A549 (cell line): ENCODE results near the gene NGFR. TPM values are rescaled to one million over a fixed set of nuclear protein-coding genes. Genes with fewer than 3 reads are reported as not detected.

Source experiments
- ATAC-seq, 2 experiments: fragments of 200-7000 bp in 1 of 2; fragments of >200 bp in 1 of 2; cut with Nextera tagmentation in 1 of 2; cut with Tn5 transposase in 1 of 2; 3 replicates each; pipeline versions ENCODE4 v1.8.0 to v1.9.1; 2018 to 2020; ENCODE audit warnings: mild to moderate bottlenecking in 1 of 2, moderate library complexity in 1 of 2
- CTCF ChIA-PET: fragments of 300-600 bp; sonication (Branson Sonifier 250); formaldehyde crosslinking; extraction: SDS; loops from one replicate; lab custom pipeline; 2021; ENCODE audit warnings: antibody characterized with exemption, inconsistent platforms; lab: Yijun Ruan, JAX
- POLR2A ChIA-PET: fragments of 350-600 bp; formaldehyde crosslinking; extraction: SDS; loops from one replicate; lab custom pipeline; 2021; ENCODE audit warnings: antibody characterized with exemption, inconsistent platforms; lab: Yijun Ruan, JAX
- DNase-seq, 2 experiments: peaks; one replicate each; pipeline versions ENCODE4 v3.0.0 to v3.0.0-alpha.2; 2011 to 2016; ENCODE audit warnings: low read depth in 1 of 2, low spot score in 1 of 2
- FAIRE-seq: peaks from 2 replicates; lab custom pipeline; 2011; peaks lifted over from hg19 to GRCh38; lab: Jason Lieb, UNC
- H3K27ac ChIP-seq, 2 experiments: fragments of >200 bp; sonication (Bioruptor Twin); formaldehyde crosslinking; 3 replicates each; pipeline ENCODE4 v1.5.1; 2016 to 2017
- H3K4me1 ChIP-seq: fragments of >200 bp; sonication (Bioruptor Twin); formaldehyde crosslinking; 3 replicates; pipeline ENCODE4 v1.6.1; 2016
- H3K4me2 ChIP-seq: fragments of >200 bp; sonication (Bioruptor Twin); formaldehyde crosslinking; 3 replicates; pipeline ENCODE4 v1.6.1; 2016
- H3K4me3 ChIP-seq: fragments of >200 bp; sonication (Bioruptor Twin); formaldehyde crosslinking; 3 replicates; pipeline ENCODE4 v1.5.1; 2016
- H3K9me3 ChIP-seq: fragments of >200 bp; sonication (Bioruptor Twin); formaldehyde crosslinking; 3 replicates; pipeline ENCODE4 v1.6.1; 2016
- CBX8 ChIP-seq: fragments of 200-600 bp; sonication (generic); IDR thresholded peaks from 2 replicates; pipeline ENCODE4 v1.6.1; 2016
- CEBPB ChIP-seq, 2 experiments: fragments of >200 bp in 1 of 2; sonication (Bioruptor Twin) in 1 of 2; formaldehyde crosslinking in 1 of 2; IDR thresholded peaks; 2 replicates each; pipeline ENCODE4 v1.6.1; 2012 to 2016
- CHD4 ChIP-seq: fragments of 200-600 bp; sonication (generic); IDR thresholded peaks from 2 replicates; pipeline ENCODE4 v1.6.1; 2016; ENCODE audit warnings: antibody characterized with exemption, mild to moderate bottlenecking, borderline replicate concordance
- ESRRA ChIP-seq: fragments of 150-350 bp; IDR thresholded peaks from 2 replicates; pipeline ENCODE4 v1.6.1; 2014; ENCODE audit warnings: mild to moderate bottlenecking, low read length, borderline replicate concordance
- FOXS1 ChIP-seq: fragments of 250-450 bp; sonication (Bioruptor Pico); IDR thresholded peaks from 2 replicates; pipeline ENCODE4 v1.5.0; 2020; ENCODE audit warnings: mild to moderate bottlenecking, moderate library complexity
- HDAC2 ChIP-seq: fragments of 200-600 bp; sonication (generic); IDR thresholded peaks from 2 replicates; pipeline ENCODE4 v1.6.1; 2016
- HOXB5 ChIP-seq: fragments of 250-450 bp; sonication (Bioruptor Pico); IDR thresholded peaks from 2 replicates; pipeline ENCODE4 v1.5.0; 2020; ENCODE audit warnings: mild to moderate bottlenecking, moderate library complexity
- JUN ChIP-seq, 2 experiments: fragments of >200 bp; sonication (Bioruptor Twin); formaldehyde crosslinking; IDR thresholded peaks; 2 replicates in 1 of 2; 3 replicates in 1 of 2; pipeline ENCODE4 v1.6.1; 2016 to 2017
- JUNB ChIP-seq: fragments of >200 bp; sonication (Bioruptor Twin); formaldehyde crosslinking; IDR thresholded peaks from 2 replicates; pipeline ENCODE4 v1.6.1; 2016
- KDM5A ChIP-seq: fragments of 200-600 bp; sonication (generic); IDR thresholded peaks from 2 replicates; pipeline ENCODE4 v1.6.1; 2016; ENCODE audit warnings: antibody characterized with exemption, mild to moderate bottlenecking
- NFE2L2 ChIP-seq: fragments of 150-350 bp; conservative IDR thresholded peaks from 2 replicates; pipeline ENCODE4 v1.6.1; 2014; ENCODE audit warnings: low read length
- NR3C1 ChIP-seq: fragments of >200 bp; sonication (Bioruptor Twin); formaldehyde crosslinking; IDR thresholded peaks from 3 replicates; pipeline ENCODE4 v1.6.1; 2017
- PHF8 ChIP-seq: fragments of 200-600 bp; sonication (generic); IDR thresholded peaks from 2 replicates; pipeline ENCODE4 v1.6.1; 2016; ENCODE audit warnings: low read depth, mild to moderate bottlenecking, antibody characterized with exemption, moderate library complexity, borderline replicate concordance
- POLR2A ChIP-seq: IDR thresholded peaks from 2 replicates; pipeline ENCODE4 v1.6.1; 2012; ENCODE audit warnings: mild to moderate bottlenecking, low read length
- RFX5 ChIP-seq: fragments of 450-650 bp; IDR thresholded peaks from 2 replicates; pipeline ENCODE4 v1.7.1; 2014; ENCODE audit warnings: antibody characterized with exemption, mild to moderate bottlenecking, moderate library complexity
- RNF2 ChIP-seq: fragments of 200-600 bp; sonication (generic); IDR thresholded peaks from 2 replicates; pipeline ENCODE4 v1.6.1; 2016; ENCODE audit warnings: low read depth, mild to moderate bottlenecking, antibody characterized with exemption, moderate library complexity, borderline replicate concordance
- SMC3 ChIP-seq: fragments of >200 bp; sonication (Bioruptor Twin); formaldehyde crosslinking; IDR thresholded peaks from 3 replicates; pipeline ENCODE4 v1.6.1; 2018; ENCODE audit warnings: inconsistent platforms
- TFCP2L1 ChIP-seq: fragments of 250-450 bp; sonication (Bioruptor Pico); IDR thresholded peaks from 2 replicates; pipeline ENCODE4 v1.5.0; 2021; ENCODE audit warnings: mild to moderate bottlenecking
- ZC3H11A ChIP-seq: fragments of 450-650 bp; IDR thresholded peaks from 2 replicates; pipeline ENCODE4 v1.6.1; 2014; ENCODE audit warnings: antibody characterized with exemption, mild to moderate bottlenecking
- WGBS: methylation state at CpG from one replicate; pipeline ENCODE4 v1.1.6; 2017; ENCODE audit errors: missing lambda C conversion rate; 5-methylcytosine and 5-hydroxymethylcytosine counted together
- polyA plus RNA-seq, 4 experiments: library from polyadenylated mRNA; depleted of rRNA in 3 of 4; stranded (reverse); fragments of >200 nt; fragmentation: RNase III in 1 of 4; extraction: RNeasy Plus Mini Kit Qiagen cat#74134 plus additional on column Dnase treatment in 1 of 4; gene quantifications; 2 replicates in 3 of 4; 3 replicates in 1 of 4; pipeline ENCODE4 v1.2.3, GENCODE V29; 2011 to 2017
- TF ChIP-seq, protein P1 (sequence below): fragments of 200-600 bp; sonication (generic); IDR thresholded peaks from 2 replicates; pipeline ENCODE4 v1.6.1; 2016; ENCODE audit warnings: antibody characterized with exemption, mild to moderate bottlenecking, moderate library complexity
- TF ChIP-seq, protein P2 (sequence below): fragments of >200 bp; sonication (Bioruptor Twin); formaldehyde crosslinking; IDR thresholded peaks from 3 replicates; pipeline ENCODE4 v1.5.1; 2016
- TF ChIP-seq, protein P3 (sequence below): fragments of 450-650 bp; IDR thresholded peaks from 2 replicates; pipeline ENCODE4 v1.6.1; 2014; ENCODE audit warnings: antibody characterized with exemption
- TF ChIP-seq, protein P4 (sequence below): fragments of 250-450 bp; sonication (Bioruptor Pico); IDR thresholded peaks from 2 replicates; pipeline ENCODE4 v1.5.0; 2021; ENCODE audit warnings: mild to moderate bottlenecking, moderate library complexity, borderline replicate concordance
- TF ChIP-seq, protein P5 (sequence below): IDR thresholded peaks from 2 replicates; pipeline ENCODE4 v1.6.1; 2012; ENCODE audit warnings: low read depth, borderline replicate concordance

NGFR gene
- polyA plus RNA-seq, 2 of the 4 experiments (the other 2 are of a cell fraction): 0.13 to 0.18 TPM

DNA sequence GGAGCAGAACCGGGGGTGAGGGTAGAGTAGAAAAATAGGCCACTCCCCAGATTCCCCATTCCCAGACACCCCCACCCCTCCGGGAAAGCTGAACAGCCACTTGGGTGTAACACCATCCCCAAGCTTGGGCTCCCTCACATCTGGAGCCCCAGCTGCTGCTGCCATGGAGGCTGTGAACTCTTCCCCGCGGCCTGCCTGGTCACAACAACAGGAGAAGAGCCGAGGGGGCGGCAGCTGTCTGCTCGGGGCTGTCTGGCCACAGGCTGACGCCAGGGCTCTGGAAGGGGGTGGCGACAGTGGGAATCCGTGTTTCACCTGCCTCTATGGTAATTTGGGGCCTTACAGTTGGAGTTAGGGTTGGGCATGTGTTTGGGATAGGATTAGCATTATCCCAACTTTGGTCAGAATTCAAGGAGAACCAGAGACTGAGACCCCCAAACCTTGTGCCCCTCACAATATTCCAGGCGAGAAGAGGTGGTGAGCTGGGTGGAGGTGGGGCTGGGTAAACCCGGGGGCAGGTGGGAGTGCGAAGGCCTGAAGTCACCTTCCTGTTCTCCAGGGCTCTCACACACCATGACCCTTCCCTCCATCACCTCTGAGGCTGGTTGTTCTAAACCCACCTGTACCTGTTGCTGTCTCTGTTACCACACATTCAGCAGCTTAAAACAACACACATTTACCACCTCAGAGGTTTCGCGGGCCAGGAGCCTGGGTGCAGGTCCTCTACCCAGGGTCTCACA lies 50.9 kb downstream of the NGFR start:
- ChIA-PET CTCF (interaction anchor here (0.9 to 16.9 kb wide), 11 partner anchors 10 to 452 kb away, joined by 3 to 317 read pairs (median 6); no protein-coding TSS in a partner anchor), POLR2A (no interaction called here)
- no peak for TF ChIP-seq HOXB5
- TF ChIP-seq KDM5A: no peak
- TF ChIP-seq HDAC2: no peak
- TF ChIP-seq, protein P1, sequence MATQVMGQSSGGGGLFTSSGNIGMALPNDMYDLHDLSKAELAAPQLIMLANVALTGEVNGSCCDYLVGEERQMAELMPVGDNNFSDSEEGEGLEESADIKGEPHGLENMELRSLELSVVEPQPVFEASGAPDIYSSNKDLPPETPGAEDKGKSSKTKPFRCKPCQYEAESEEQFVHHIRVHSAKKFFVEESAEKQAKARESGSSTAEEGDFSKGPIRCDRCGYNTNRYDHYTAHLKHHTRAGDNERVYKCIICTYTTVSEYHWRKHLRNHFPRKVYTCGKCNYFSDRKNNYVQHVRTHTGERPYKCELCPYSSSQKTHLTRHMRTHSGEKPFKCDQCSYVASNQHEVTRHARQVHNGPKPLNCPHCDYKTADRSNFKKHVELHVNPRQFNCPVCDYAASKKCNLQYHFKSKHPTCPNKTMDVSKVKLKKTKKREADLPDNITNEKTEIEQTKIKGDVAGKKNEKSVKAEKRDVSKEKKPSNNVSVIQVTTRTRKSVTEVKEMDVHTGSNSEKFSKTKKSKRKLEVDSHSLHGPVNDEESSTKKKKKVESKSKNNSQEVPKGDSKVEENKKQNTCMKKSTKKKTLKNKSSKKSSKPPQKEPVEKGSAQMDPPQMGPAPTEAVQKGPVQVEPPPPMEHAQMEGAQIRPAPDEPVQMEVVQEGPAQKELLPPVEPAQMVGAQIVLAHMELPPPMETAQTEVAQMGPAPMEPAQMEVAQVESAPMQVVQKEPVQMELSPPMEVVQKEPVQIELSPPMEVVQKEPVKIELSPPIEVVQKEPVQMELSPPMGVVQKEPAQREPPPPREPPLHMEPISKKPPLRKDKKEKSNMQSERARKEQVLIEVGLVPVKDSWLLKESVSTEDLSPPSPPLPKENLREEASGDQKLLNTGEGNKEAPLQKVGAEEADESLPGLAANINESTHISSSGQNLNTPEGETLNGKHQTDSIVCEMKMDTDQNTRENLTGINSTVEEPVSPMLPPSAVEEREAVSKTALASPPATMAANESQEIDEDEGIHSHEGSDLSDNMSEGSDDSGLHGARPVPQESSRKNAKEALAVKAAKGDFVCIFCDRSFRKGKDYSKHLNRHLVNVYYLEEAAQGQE: no peak
- TF ChIP-seq TFCP2L1: no peak
- TF ChIP-seq, protein P2, sequence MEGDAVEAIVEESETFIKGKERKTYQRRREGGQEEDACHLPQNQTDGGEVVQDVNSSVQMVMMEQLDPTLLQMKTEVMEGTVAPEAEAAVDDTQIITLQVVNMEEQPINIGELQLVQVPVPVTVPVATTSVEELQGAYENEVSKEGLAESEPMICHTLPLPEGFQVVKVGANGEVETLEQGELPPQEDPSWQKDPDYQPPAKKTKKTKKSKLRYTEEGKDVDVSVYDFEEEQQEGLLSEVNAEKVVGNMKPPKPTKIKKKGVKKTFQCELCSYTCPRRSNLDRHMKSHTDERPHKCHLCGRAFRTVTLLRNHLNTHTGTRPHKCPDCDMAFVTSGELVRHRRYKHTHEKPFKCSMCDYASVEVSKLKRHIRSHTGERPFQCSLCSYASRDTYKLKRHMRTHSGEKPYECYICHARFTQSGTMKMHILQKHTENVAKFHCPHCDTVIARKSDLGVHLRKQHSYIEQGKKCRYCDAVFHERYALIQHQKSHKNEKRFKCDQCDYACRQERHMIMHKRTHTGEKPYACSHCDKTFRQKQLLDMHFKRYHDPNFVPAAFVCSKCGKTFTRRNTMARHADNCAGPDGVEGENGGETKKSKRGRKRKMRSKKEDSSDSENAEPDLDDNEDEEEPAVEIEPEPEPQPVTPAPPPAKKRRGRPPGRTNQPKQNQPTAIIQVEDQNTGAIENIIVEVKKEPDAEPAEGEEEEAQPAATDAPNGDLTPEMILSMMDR: no peak
- TF ChIP-seq, protein P3, sequence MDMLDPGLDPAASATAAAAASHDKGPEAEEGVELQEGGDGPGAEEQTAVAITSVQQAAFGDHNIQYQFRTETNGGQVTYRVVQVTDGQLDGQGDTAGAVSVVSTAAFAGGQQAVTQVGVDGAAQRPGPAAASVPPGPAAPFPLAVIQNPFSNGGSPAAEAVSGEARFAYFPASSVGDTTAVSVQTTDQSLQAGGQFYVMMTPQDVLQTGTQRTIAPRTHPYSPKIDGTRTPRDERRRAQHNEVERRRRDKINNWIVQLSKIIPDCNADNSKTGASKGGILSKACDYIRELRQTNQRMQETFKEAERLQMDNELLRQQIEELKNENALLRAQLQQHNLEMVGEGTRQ: no peak
- no peak for TF ChIP-seq CEBPB (IDR thresholded peaks at IDR 0.05)
- no peak for TF ChIP-seq ZC3H11A
- Histone ChIP-seq H3K27ac (no peak overlapping the region), H3K4me2 (no peak overlapping the region), H3K9me3 (no peaks in the 10 kb centered on the region), H3K4me1 (no peaks in the 10 kb centered on the region), H3K4me3 (no peak overlapping the region)
- DNase-seq (no peak), ATAC-seq (no peak), FAIRE-seq (no peak)
- WGBS: 64% methylated on average over 15 of the region's 15 CpGs

DNA sequence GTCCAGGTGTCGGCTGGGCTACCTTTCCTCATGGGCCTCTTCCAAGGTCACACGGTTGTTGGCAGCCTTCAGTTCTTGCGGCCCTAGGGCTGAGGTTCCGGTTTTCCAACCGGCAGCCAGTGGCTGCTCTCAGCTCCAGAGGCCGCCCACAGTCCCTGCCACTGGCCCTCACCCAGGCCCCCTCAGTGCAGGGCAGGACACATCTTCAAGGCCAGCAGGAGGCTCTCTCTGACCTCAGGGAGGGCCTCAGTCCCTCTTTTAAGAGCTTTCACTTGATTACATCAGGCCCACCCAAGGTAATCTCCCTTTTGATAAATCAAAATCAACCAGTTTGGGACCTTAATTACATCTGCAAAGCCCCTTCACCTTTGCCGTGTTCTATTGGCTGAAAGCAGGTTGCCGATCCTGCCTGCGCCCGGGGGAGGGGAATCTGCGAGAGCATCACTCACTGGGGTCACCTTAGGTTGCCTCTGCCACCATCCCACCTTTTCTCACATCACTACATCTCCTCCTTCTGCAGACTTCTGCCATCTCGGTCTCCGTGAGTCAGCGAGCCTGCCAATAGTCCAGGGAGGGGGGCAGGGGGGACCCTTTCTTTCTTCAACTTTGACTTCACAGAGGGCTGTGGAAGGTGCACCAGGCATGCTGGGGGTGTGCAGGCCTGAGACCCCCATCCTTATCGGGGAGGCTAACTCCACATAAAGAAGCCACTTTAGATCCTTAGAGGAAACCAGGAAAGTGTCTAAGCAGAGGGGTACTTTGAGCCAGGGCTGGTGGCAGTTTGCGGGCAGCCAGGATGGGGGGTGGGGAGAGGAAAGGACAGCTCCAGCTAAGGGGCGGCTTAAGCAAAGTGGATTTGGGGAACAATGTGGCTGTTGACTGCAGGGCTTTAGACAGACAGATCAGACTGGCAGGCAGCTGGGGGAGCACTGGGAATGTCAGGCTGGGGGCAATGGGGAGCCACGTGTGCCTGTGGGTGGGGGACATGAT lies 51.7 kb downstream of the NGFR start:
- Histone ChIP-seq H3K9me3 (no peaks in the 10 kb centered on the region), H3K4me3 (no peak overlapping the region), H3K4me1 (no peaks in the 10 kb centered on the region), H3K4me2 (no peak overlapping the region), H3K27ac (no peak overlapping the region)
- ATAC-seq (no peak), FAIRE-seq (no peak), DNase-seq (no peak)
- CTCF ChIA-PET: interaction anchor here (0.9 to 16.9 kb wide), 11 partner anchors 9 to 451 kb away, joined by 3 to 317 read pairs (median 7); partner anchors contain the start of gene NXPH3
- WGBS: 77% methylated on average over 18 of the region's 18 CpGs
- POLR2A ChIA-PET: no interaction called here
- TF ChIP-seq ESRRA (no peak), POLR2A (no peak), JUN (IDR thresholded peaks at IDR 0.05) (no peak), JUNB (no peak), PHF8 (no peak), NFE2L2 (no peak), CHD4 (no peak), FOXS1 (no peak), CBX8 (no peak), RNF2 (no peak), RFX5 (no peak), SMC3 (no peak), NR3C1 (no peak)
- TF ChIP-seq, protein P4, sequence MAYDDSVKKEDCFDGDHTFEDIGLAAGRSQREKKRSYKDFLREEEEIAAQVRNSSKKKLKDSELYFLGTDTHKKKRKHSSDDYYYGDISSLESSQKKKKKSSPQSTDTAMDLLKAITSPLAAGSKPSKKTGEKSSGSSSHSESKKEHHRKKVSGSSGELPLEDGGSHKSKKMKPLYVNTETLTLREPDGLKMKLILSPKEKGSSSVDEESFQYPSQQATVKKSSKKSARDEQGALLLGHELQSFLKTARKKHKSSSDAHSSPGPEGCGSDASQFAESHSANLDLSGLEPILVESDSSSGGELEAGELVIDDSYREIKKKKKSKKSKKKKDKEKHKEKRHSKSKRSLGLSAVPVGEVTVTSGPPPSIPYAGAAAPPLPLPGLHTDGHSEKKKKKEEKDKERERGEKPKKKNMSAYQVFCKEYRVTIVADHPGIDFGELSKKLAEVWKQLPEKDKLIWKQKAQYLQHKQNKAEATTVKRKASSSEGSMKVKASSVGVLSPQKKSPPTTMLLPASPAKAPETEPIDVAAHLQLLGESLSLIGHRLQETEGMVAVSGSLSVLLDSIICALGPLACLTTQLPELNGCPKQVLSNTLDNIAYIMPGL (CRISPR knock-in tag): no peak
- TF ChIP-seq, protein P2: no peak
- TF ChIP-seq, protein P5, sequence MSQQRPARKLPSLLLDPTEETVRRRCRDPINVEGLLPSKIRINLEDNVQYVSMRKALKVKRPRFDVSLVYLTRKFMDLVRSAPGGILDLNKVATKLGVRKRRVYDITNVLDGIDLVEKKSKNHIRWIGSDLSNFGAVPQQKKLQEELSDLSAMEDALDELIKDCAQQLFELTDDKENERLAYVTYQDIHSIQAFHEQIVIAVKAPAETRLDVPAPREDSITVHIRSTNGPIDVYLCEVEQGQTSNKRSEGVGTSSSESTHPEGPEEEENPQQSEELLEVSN: no peak
